GM19468 (cell line): ENCODE measurements around the gene ITGA1.
"Not testable (repeated sequence)": the region's sequence is repeated elsewhere in the genome, so short reads cannot be mapped to it uniquely, and the experiment has no call there.

Experiments
- ATAC-seq: cut with Tn5 transposase; IDR thresholded peaks from one replicate; pipeline ENCODE4 v1.9.1; 2021; ENCODE audit warnings: mild to moderate bottlenecking, moderate library complexity, moderate number of reproducible peaks; ENCODE audit not compliant: unreplicated experiment; ENCODE audit errors: extremely low read depth

The ITGA1 gene

DNA sequence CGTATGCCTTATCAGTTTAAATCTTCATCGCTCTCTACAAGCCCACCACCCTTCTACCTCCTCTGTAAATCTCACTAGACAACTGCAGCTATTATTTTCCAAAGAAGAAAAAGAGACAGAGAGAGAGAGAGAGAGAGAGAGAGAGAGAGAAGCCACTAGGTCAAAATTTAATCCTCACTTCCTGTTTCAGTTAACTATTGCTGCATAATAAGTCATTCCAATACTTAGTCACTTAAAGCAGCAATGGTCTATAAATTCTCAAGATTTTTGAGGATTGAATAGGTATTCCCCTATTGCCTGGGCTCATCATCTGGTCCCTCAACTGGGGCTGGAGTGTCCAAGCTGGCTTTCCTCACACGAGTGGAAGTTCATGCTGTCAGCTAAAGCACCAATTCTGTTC, 68.8 kb downstream of the ITGA1 start:
- ATAC-seq, result peak; percentile 69

DNA sequence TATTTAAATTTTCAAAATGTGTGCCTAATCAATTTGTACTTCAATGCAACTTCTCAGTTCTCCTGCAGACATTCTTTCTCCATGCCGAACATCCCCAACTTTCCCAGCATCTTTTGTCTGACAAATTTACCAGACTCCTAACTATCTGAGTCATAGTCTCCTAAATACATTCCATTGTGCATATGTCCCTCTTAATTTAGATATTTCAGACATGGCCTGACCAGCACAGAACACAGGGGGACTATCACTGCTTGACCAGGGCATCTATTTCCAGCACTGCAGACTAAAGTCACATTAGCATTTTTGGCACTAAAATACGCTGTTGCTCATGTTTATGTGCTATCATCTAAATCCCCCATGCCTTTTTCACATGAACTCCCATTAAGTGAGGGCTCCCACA, 71.9 kb downstream of the ITGA1 start:
- ATAC-seq, result no peak

DNA sequence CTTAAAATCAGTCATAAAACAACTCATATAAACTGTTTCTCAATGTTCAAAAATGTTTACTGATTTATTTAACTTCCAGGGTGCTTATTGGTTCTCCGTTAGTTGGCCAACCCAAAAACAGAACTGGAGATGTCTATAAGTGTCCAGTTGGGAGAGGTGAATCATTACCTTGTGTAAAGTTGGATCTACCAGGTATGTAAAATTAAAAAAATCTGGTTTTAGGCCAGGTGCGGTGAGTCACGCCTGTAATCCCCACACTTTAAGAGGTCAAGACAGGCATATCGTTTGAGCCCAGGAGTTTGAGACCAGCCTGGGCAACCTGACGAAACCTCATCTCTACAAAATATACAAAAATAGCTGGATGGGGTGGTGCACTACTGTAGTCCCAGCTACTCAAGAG, 73.7 kb downstream of the ITGA1 start:
- no peak for ATAC-seq

DNA sequence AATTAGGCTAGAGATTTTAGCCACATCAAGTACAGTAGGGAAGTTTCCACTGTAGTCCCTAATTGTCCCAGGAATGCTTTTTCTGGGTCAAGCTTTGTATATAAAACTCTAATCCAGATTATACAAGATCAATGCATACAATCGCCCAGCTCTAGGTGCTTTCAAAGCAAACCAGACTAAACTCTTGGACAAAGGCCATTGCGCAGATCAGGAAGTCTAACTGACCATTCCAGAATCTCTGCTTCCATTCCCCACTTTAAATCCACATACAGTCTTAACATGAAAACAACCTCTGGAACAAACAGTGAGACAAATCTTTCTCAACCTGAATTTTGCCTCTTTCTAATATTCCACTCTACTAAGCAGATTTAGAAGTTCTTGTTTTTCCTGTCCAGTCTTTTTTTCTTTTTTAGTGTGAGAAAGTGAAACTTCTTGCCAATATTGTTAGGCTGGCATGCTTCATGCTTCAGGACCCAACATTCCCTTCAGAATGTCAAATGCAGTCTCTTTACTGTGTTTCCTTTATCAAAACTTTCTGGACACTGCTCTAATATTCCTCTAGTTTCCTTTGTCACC, 76.1 kb downstream of the ITGA1 start:
- no peak for ATAC-seq

DNA sequence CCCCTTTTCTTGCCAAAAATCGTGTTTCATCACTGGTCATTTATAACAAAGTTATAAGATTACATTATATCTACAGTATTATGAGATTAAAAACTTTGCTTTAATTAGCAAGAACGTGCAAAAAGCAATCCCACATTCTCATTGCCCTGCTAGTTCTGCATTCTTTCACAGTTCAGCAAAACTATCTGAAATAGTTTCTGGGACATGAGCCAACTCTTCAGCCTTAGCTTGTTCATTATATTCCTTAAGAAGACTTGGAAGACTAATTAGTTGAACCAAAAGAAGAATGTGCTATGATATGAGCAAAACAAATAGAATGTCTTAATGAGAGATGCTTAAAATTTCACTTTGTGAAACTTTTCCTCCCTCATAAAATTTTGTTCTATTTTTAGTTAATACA, 76.7 kb downstream of the ITGA1 start:
- ATAC-seq, result no peak

DNA sequence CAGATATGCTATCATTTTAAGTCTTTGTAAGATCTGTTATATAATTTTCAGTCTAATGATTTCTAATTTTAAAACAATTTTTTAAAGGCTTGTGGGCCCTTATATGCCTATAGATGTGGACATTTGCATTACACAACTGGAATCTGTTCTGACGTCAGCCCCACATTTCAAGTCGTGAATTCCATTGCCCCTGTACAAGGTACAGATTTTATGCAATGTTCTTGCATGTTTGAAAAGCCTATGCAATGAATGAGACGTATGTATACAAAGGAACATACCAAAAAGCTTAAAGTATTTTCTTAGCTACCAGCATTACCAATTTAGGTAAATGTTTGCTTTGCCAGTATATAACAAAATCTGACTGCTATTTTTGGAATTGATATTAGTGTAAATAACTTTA, 77.2 kb downstream of the ITGA1 start:
- ATAC-seq, result no peak

DNA sequence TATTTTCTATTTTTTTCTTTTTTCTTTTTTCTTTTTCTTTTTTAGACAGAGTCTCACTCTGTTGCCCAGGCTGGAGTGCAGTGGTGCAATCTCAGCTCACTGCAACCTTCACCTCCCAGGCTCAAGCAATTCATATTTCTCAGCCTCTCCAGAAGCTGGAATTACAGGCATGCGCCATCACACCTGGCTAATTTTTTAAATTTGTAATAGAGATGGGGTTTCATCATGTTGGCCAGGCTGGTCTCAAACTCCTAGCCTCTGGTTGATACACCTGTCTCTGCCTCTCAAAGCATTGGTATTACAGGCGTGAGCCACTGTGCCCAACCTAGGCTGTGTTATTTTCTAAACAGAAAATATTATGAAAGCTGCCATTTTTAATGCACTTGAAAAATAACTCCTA, 78.3 kb downstream of the ITGA1 start:
- ATAC-seq, result not testable (repeated sequence)

DNA sequence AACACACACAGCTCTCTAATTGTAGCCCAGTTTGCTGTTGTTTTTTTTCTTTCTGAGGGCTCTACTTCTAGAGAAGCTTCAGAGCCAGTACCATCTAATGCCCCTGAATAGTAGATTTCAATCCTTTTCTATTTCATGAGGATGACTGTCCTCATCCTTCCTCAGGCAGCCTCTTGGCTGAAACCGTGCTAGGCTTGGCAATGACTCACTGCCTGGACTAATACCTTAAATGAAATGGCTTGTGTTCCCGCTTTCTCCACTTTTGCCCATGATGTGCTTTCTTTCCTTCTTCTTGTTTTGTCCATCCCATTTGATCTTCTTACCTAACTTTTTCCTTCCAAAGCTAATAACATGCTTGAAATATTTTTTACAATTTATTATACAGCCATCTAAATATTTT, 80.1 kb downstream of the ITGA1 start:
- no peak for ATAC-seq

DNA sequence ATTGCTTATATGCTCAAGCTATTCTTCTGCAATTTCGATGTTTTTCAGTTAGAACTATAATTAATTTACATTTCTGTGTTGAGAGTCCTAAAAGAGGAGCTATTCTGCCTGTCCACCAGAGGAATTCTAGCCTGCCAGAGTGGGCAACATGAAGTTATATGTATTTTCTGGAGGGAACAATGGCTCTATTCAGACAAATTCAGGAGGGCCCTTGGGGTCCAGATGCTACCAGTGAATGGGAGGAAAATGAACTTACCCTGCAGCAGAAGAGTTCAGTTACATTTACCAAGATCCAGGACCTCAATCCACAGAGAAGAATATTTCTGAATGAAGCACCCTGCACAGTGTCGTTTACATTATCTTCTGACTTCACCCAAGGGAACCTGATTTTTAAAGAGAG, 80.7 kb downstream of the ITGA1 start:
- ATAC-seq, result no peak

DNA sequence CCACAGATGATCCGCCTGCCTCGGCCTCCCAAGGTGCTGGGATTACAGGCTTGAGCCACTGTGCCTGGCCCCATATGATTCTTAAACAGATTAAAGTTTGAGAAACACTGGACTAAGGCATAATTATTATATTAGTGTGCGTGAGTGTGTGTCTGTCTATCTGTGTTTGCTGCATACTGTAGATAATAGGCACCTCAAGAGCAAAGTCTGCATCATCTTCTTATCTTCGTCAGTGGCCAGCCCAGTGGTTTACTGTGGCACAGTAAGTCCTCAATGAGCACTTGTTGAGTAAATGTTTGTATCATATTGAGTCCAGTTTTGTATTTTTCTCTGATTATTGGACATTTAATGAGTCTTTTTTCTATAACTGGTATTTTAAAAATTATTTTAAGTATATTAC, 81.7 kb downstream of the ITGA1 start:
- no peak for ATAC-seq

DNA sequence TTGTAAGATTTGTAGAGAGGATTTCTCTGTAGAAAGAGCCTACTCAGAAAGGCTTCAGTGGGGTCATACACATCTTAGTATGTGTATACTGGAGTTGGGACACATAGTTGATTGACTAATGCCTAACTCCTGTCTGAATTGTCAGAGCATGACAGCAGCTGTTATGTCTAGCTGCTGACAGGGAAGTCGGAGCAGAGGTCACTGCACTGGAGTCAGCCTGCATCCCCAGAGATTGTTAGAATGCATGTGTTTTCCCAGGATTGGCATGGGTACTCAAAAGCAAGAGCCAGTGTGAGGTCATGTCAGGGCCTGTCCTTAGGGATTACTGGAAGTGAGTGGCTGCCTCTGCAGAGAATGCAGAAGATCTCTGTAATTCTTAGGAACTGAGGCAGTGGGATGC, 82.7 kb downstream of the ITGA1 start:
- no peak for ATAC-seq

DNA sequence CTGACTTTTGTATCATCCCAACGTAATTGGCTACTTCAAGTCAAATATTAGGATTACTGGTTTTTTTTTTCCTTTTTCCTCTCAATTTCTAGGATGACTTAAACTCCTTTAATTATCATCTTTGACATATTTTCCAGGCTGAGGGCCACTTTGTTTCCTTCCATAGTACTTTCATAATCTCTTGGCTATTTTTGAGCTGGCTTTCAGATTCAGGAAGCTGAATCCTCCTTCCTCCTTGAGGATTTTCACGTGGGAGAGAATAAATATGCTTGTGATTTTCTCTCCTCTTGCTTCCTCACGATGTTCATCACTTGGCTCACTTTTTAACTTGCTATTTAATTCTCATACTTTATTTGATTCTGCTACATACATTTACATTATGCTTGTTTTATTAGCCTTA, 88.1 kb downstream of the ITGA1 start:
- ATAC-seq, result no peak

DNA sequence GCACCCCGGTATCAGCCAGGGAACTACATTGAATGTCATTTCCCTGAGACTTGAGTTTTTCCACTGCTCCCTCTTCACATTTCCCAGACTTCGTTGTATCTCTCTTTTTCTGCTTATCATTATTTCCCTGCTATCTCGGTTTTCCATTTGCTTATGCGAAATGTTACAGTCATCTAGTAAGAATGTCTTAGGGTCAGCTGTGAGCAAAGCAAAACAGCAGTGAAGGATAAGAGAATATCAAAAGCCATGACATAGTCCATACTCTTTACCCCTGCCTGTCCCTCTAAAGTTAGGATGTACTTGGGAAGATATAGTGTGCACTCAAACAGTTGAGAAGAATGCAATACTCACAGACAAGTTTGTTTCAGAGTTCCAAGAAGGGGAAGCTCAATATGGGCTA, 88.7 kb downstream of the ITGA1 start:
- ATAC-seq, result no peak

DNA sequence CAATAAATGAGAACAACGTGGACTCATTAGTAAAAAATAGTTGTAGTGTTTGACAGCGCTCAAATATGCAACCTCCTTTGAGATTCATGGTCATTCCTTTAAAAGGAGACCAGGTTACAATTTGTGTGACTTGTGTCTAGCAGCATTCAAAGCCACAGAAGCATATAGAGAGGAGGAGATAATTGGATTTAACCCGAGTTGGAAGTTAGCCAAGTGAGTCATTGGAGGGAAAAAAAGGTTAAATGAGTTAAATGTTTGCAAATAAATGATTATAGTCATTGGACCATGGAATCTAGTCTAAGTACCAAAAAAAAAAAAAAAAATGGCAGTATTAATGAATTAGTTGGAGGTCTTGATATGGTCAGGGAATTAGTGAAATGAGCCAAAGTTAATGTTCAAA, 90.9 kb downstream of the ITGA1 start:
- ATAC-seq, result no peak

DNA sequence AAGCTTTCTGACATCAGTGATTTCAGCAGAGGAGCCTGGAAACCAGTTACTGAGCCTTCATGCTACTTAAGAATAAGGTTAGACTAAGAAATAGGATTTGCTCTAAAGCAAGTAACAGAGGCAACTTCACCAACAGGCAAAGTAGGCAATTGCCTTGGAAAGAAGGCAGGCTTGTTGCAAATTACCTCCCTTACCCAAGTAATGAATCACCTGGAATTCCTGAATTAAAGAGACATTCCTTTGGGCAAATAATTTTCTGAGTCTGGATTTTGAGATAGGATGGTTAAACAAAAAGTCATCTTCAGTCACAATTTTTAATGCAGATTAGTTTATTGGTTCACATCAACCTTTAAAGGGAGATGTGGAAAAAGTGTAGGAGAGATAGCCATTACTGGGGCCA, 92.8 kb downstream of the ITGA1 start:
- no peak for ATAC-seq

DNA sequence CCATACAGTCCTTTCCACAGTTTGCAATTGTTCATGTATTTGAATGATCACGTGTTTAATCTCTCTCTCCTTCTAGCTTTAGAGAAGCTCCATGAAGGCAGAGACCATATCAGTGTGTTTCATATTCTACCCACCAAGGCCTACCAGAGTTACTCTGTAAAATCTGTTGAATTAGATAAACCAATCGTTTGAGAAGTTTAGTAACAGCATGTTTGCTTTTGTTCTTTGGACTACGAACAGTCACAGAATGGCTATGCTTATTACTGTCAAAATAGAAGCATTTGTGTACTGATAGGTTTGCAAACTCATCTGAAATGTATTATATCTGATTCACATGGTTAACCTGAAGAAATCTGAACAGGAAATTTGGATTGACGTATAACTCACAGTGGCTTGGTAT, 93.8 kb downstream of the ITGA1 start:
- no peak for ATAC-seq

DNA sequence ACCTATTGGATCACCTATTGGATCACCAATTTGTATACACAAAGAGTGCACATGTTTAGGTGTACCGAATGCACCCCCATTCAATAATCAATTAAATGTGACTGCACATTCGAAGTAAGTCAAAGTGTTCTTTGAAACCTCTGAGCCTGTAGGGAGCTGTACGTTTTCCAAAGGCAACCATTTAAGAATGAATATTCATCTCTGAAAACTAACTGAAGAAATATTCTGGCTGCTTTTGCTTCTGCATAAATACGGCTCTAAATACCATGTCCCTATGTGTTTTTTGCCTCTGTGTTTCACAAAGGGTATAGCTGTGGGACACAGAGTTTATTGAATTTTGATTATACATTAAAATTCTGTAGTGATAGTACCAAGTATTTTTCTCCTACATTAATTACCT, 95.4 kb downstream of the ITGA1 start:
- ATAC-seq, result no peak

DNA sequence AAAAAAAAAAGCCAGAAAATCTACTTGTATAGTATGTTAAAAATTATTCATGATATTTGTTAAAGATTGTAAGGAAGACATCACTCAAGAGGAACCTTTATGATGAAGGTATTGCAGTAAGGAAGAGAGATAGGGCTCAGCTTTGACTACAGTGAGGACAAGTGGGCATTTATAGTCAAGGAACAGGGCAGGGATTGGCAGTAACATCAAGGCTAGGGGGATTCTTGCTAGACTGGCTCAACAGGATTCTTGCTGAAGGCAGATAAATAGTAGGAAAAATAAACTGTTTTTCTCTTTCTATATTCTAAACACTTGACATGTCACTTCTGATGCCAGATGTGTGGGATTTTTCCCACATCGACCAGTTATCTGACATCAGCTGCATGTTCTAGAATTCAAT, 96.7 kb downstream of the ITGA1 start:
- ATAC-seq, result no peak

DNA sequence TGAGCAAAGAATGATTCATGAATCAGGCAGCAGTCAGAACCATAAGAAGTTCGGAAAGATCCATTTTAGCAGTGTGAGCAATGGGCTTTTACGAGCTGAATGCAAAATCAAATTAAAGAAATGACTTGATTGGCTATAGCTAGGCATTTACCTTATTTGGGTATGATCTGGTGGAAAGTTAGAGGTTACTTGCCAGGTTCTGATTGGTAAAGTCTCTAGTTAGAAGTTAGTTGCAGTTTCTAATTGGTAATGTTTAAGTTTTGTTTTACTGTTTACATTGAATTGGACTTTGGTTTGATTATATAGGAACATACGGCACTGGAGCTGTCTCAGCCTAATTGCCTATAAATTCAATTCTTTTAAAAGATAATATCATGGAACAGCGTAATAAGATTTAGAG, 97.9 kb downstream of the ITGA1 start:
- ATAC-seq, result no peak

DNA sequence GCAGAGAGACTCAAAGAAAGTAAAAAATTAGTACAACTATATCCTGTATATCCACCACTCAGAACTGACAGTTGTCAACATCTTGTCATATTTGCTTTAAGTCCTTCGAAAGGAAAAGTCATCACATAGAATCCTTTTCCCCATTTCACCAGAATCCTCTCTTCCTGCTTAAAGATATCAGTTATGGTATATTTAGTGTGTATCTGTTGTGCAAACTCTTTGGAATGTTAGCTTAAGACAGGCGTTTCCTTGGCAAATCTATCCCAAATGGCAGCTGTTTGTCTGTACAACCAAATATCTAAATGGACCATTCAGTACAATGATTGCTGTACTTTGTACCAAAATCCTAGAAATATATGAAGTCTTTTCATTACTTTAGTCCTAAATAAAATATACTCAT, 98.5 kb downstream of the ITGA1 start:
- no peak for ATAC-seq

DNA sequence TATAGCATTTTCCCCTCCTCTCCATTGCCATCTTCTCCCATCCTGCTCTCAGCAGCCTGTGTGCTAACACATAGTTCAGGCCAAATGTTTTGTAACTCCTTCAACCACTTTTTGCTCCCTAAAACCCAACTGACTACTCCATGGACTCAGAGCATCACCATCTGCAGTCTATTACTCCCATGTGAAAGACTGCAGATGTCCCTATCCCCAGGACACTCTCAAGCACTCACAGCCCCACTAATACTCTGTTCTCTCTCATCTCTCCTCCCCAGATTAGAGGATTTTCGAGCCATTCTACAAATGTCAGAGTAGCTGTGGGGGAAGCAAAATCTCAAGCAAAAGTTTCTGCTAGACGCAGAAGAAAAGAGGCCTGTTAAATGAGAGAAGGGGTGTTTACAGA, 99.3 kb downstream of the ITGA1 start:
- no peak for ATAC-seq

DNA sequence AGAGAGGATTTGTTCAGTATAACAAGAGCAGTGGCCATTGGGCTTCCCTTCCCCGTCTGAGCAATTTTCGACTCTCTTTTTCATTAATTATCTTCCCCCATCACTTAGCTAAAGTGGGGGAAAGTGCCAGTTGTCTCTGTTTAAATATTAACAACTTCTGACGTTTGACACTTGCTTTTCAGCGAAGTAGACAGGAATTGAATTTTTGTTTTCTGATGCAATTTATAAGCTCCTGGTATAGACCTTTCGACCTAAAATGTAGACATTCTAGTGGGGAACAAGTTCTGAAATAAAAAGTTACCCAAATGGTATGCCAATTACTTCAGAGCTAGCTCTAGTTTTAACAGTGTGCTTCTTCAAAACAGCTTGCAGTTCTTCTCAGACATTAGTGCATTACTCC, 100.6 kb downstream of the ITGA1 start:
- no peak for ATAC-seq

DNA sequence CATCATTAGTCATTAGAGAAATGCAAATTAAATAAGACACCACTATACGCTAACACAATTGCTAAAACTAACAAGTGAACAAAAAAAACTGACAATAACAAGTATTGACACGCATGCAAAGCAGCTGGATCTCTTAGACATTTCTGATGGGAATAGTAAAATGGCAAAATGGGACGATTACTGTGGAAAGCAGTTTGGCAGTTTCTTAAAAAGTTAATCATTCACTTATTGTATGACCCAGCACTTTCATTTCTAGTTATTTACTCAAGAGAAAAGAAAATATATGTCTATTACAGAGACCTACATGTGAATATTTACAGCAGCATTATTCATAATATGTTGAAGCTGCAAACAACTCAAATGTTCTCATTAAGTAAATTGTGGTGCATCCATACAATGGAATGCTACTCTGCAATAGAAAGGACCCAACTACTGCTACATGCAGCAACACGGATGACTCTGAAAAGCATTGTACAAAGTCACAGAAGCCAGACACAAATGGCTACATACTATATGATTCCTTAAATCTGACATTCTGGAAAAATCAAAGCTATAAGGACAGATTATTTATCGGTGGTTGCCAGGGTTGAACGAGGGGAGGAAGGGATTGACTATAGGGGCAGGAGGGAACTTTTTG, 104.6 kb downstream of the ITGA1 start:
- ATAC-seq, result no peak
